Panc1 (cell line): ENCODE results near the gene CIAO2B. TPM values are rescaled to one million over a fixed set of nuclear protein-coding genes. Genes with fewer than 3 reads are reported as not detected.

Source experiments
- ATAC-seq: fragments of 200-7000 bp; cut with Tn5 transposase; 2 replicates; pipeline ENCODE4 v1.9.1; 2020; ENCODE audit warnings: mild to moderate bottlenecking, moderate library complexity
- BruUV-seq: library from RNA; stranded (reverse); fragments of 400-500 nt; replicated peaks from 2 replicates; lab custom pipeline; 2021; lab: Mats Ljungman, UMichigan
- CTCF ChIA-PET: fragments of 300-600 bp; sonication (Branson Sonifier 250); formaldehyde crosslinking; loops from one replicate; lab custom pipeline; 2022; ENCODE audit warnings: antibody characterized with exemption; lab: Charles Lee
- POLR2A ChIA-PET: fragments of 300-600 bp; sonication (Branson Sonifier 250); formaldehyde crosslinking; loops from one replicate; lab custom pipeline; 2022; ENCODE audit warnings: antibody characterized with exemption; lab: Charles Lee
- DNase-seq: peaks from one replicate; pipeline ENCODE4 v3.0.0-alpha.2; 2010; ENCODE audit warnings: low read depth, low spot score
- H3K27ac ChIP-seq: 2 replicates; pipeline ENCODE4 v1.5.1; 2011; ENCODE audit warnings: mild to moderate bottlenecking, low read length, inconsistent platforms
- H3K27me3 ChIP-seq: fragments of 200-500 bp; sonication (Bioruptor generic); 2 replicates; pipeline ENCODE4 v1.6.0; 2014; ENCODE audit warnings: low read length, inconsistent platforms; ENCODE audit not compliant: control insufficient read depth, insufficient read depth
- H3K36me3 ChIP-seq: fragments of 200-500 bp; sonication (Bioruptor generic); 2 replicates; pipeline ENCODE4 v1.5.1; 2014; ENCODE audit warnings: inconsistent platforms, mild to moderate bottlenecking, low read length, moderate library complexity; ENCODE audit not compliant: control insufficient read depth, insufficient read depth
- H3K4me1 ChIP-seq: 2 replicates; pipeline ENCODE4 v1.5.1; 2011; ENCODE audit warnings: inconsistent platforms, mild to moderate bottlenecking, low read length, moderate library complexity; ENCODE audit not compliant: control insufficient read depth, insufficient read depth
- H3K4me3 ChIP-seq, 2 experiments: 2 replicates each; pipeline ENCODE4 v1.5.1; 2011 to 2012; ENCODE audit warnings: low read depth in 2 of 2, low read length in 2 of 2, mild to moderate bottlenecking in 2 of 2, inconsistent platforms in 1 of 2, moderate library complexity in 1 of 2
- H3K9me3 ChIP-seq: fragments of 200-500 bp; sonication (Bioruptor generic); 2 replicates; pipeline ENCODE4 v1.5.1; 2014; ENCODE audit warnings: low read depth, mild to moderate bottlenecking, inconsistent platforms, low read length, moderate library complexity; ENCODE audit not compliant: control insufficient read depth, insufficient read depth
- CTCF ChIP-seq: fragments of 450-650 bp; IDR thresholded peaks from 2 replicates; pipeline ENCODE4 v1.5.1; 2017; ENCODE audit warnings: mild to moderate bottlenecking
- POLR2AphosphoS5 ChIP-seq: IDR thresholded peaks from 2 replicates; pipeline ENCODE4 v1.6.1; 2012; ENCODE audit warnings: mild to moderate bottlenecking, low read depth, low read length, moderate library complexity
- REST ChIP-seq, 2 experiments: IDR thresholded peaks; 2 replicates each; pipeline ENCODE4 v1.6.1; 2011 to 2012; ENCODE audit warnings: low read depth in 2 of 2, control low read depth in 1 of 2, low read length in 1 of 2, mild to moderate bottlenecking in 1 of 2, moderate library complexity in 1 of 2; ENCODE audit not compliant: insufficient read depth in 1 of 2
- SIN3A ChIP-seq: IDR thresholded peaks from 2 replicates; pipeline ENCODE4 v1.6.1; 2012; ENCODE audit warnings: low read depth, mild to moderate bottlenecking, low read length, moderate library complexity, borderline replicate concordance; ENCODE audit not compliant: insufficient read depth
- TCF7L2 ChIP-seq: IDR thresholded peaks from 2 replicates; pipeline ENCODE4 v1.6.1; 2011; ENCODE audit warnings: mild to moderate bottlenecking, low read depth, low read length, inconsistent platforms
- in situ Hi-C: cut with HindIII; loops from 2 replicates; pipeline ENCODE4 v1.10.0; 2016; ENCODE audit warnings: low sequenced_read_pairs, low pct_unique_long_range_greater_than_20kb
- intact Hi-C: fragments of 100-400 bp; cut with micrococcal nuclease; formaldehyde crosslinking; loops from one replicate; pipeline ENCODE4 v1.10.0; 2022; ENCODE audit not compliant: unreplicated experiment
- total RNA-seq: library from RNA; stranded (reverse); gene quantifications from one replicate; pipeline ENCODE4 v1.2.1, GENCODE V29; 2021; ENCODE audit not compliant: unreplicated experiment

Gene CIAO2B
- total RNA-seq, 1 experiment from 2014 or later, result 96.6 TPM

GRCh38 chr16:66942981-66943380 lies 8.8 kb upstream of the CIAO2B start:
- CTCF ChIA-PET, result interaction anchor here (0.6 kb wide), 1 partner anchor 84 kb away, joined by 3 read pairs; no protein-coding TSS in a partner anchor
- no peaks in the 10 kb centered on the region for H3K36me3 ChIP-seq
- no peak for DNase-seq
- intact Hi-C loops (no loop called here), in situ Hi-C loops (no loop called here)
- H3K4me1 ChIP-seq, result no peaks in the 10 kb centered on the region
- BruUV-seq, result no TSS peak
- no peak overlapping the region for H3K4me3 ChIP-seq
- no peaks in the 10 kb centered on the region for H3K9me3 ChIP-seq
- ATAC-seq, result no peak
- TF ChIP-seq REST (IDR thresholded peaks at IDR 0.05; ENCODE audit: insufficient read depth in 1 of 2, low read depth in 2 of 2, low read length in 1 of 2), result no peak
- no peak for TF ChIP-seq CTCF
- no peak for TF ChIP-seq POLR2AphosphoS5
- no peak for TF ChIP-seq TCF7L2
- no peak for TF ChIP-seq SIN3A
- no peak overlapping the region for H3K27ac ChIP-seq
- H3K27me3 ChIP-seq, result no peaks in the 10 kb centered on the region
- POLR2A ChIA-PET, result no interaction called here

DNA sequence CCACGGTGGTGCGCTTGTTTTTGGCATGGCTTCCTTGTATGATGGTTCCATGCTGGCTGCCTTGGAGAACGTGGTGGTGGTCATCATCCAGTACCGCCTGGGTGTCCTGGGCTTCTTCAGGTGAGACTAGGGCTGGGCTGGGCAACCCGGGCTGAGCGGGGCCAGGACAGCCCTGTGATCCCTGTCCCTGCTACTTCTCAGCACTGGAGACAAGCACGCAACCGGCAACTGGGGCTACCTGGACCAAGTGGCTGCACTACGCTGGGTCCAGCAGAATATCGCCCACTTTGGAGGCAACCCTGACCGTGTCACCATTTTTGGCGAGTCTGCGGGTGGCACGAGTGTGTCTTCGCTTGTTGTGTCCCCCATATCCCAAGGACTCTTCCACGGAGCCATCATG lies 6.0 kb upstream of the CIAO2B start:
- H3K36me3 ChIP-seq, result no peaks in the 10 kb centered on the region

GRCh38 chr16:66939366-66939765 lies 5.2 kb upstream of the CIAO2B start:
- in situ Hi-C loops (no loop called here), intact Hi-C loops (no loop called here)
- no peaks in the 10 kb centered on the region for H3K9me3 ChIP-seq
- peaks cover 3% of the 10 kb centered on the region for H3K4me1 ChIP-seq
- ChIA-PET POLR2A (no interaction called here), CTCF (no interaction called here)
- H3K27ac ChIP-seq, result no peak overlapping the region
- no peaks in the 10 kb centered on the region for H3K27me3 ChIP-seq
- H3K36me3 ChIP-seq, result no peaks in the 10 kb centered on the region
- ATAC-seq (no peak), DNase-seq (no peak)
- no TSS peak for BruUV-seq
- no peak overlapping the region for H3K4me3 ChIP-seq
- TF ChIP-seq SIN3A (no peak), REST (IDR thresholded peaks at IDR 0.05; ENCODE audit: insufficient read depth in 1 of 2, low read depth in 2 of 2, low read length in 1 of 2) (no peak)

More for the DNA sequence above, 6.0 kb upstream of the CIAO2B start:
- BruUV-seq, result no TSS peak
- H3K4me3 ChIP-seq, result no peak overlapping the region
- no peak overlapping the region for H3K27ac ChIP-seq
- CTCF ChIA-PET, result no interaction called here
- no peak for TF ChIP-seq TCF7L2
- TF ChIP-seq POLR2AphosphoS5, result no peak
- in situ Hi-C loops (no loop called here), intact Hi-C loops (no loop called here)
- POLR2A ChIA-PET, result no interaction called here
- DNase-seq, result no peak
- no peak for ATAC-seq
- no peaks in the 10 kb centered on the region for H3K27me3 ChIP-seq
- H3K9me3 ChIP-seq, result no peaks in the 10 kb centered on the region
- peaks cover 3% of the 10 kb centered on the region for H3K4me1 ChIP-seq
